ENCODE data around the gene ASB16.

The ASB16 gene

GRCh38 chr17:44205962-44206824 lies 35.7 kb downstream of the ASB16 start:
- no peak overlapping the region for H3K4me3 ChIP-seq (ENCODE audit: low read depth, low read length)
- peak; percentile 45 for TF ChIP-seq CTCF (conservative IDR thresholded peaks at IDR 0.05; ENCODE audit: low read depth, low read length)
- DNase-seq (ENCODE audit: low read depth) = no peak

GRCh38 chr17:44206825-44207155 lies 36.3 kb downstream of the ASB16 start:
- no peak for DNase-seq (ENCODE audit: low read depth)
- no peak overlapping the region for H3K4me3 ChIP-seq (ENCODE audit: low read depth, low read length)
- no peak for TF ChIP-seq CTCF (conservative IDR thresholded peaks at IDR 0.05; ENCODE audit: low read depth, low read length)

- no peak for TF ChIP-seq CTCF (conservative IDR thresholded peaks at IDR 0.05; ENCODE audit: low read depth, low read length)
- no peak overlapping the region for H3K4me3 ChIP-seq (ENCODE audit: low read depth, low read length)
- DNase-seq (ENCODE audit: low read depth) = no peak
These were observed 36.8 kb downstream of the ASB16 start for GRCh38 chr17:44207319-44207718.

GRCh38 chr17:44207743-44208142 lies 37.2 kb downstream of the ASB16 start:
- TF ChIP-seq CTCF (conservative IDR thresholded peaks at IDR 0.05; ENCODE audit: low read depth, low read length) = no peak
- H3K4me3 ChIP-seq (ENCODE audit: low read depth, low read length) = no peak overlapping the region
- no peak for DNase-seq (ENCODE audit: low read depth)

GRCh38 chr17:44209786-44210341 lies 39.4 kb downstream of the ASB16 start:
- H3K4me3 ChIP-seq (ENCODE audit: low read depth, low read length) = no peak overlapping the region
- no peak for TF ChIP-seq CTCF (conservative IDR thresholded peaks at IDR 0.05; ENCODE audit: low read depth, low read length)
- DNase-seq (ENCODE audit: low read depth) = no peak

- peak; percentile 89 for DNase-seq (ENCODE audit: low read depth)
- no peak overlapping the region for H3K4me3 ChIP-seq (ENCODE audit: low read depth, low read length)
- peak; percentile 76 for TF ChIP-seq CTCF (conservative IDR thresholded peaks at IDR 0.05; ENCODE audit: low read depth, low read length)
These were observed 40.1 kb downstream of the ASB16 start for GRCh38 chr17:44210342-44211192.
